GM13976 (cell line): Measurements from ENCODE around the gene USH2A.

Experiments
- DNase-seq: peaks from one replicate; pipeline ENCODE4 v3.0.0; 2012; ENCODE audit warnings: low spot score
- in situ Hi-C: fragments of 300-500 bp; cut with MboI; formaldehyde crosslinking; loops from one replicate; pipeline ENCODE4 v1.12.0; 2022; ENCODE audit warnings: low sequenced_read_pairs, mixed read lengths, inconsistent platforms; ENCODE audit not compliant: unreplicated experiment
- TF ChIP-seq, protein P1 (sequence below): IDR thresholded peaks from 2 replicates; pipeline ENCODE4 v1.5.1; 2012; ENCODE audit warnings: borderline replicate concordance, mild to moderate bottlenecking; ENCODE audit not compliant: insufficient read depth; ENCODE audit errors: extremely low read depth, missing control alignments, control extremely low read depth

Gene USH2A

DNA sequence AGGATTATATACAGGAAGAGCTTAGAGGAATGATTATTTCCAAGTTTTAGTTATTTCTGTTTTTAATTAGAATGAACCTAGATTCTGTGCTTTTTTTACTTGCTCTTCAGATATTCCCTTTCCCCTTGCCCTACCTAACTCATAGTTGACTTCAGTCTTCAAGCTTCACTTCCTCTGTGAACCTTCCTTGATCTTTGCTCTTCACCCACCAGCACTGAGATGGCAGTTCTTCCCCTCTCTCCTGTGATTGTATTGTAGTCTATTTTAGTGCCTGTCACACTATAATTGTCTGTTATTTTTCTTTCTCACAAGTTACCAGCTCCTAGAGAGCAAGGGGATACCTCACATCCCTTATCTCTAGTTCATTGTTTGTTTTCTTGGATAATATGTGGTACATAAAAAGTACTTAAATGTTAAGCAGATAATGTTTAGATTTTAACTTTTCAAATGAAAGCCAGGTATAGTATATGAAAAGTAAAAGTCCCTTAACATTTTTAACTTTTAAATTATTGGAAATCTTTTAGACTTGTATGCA is 822.9 kb downstream of the USH2A start:
- TF ChIP-seq, protein P1, sequence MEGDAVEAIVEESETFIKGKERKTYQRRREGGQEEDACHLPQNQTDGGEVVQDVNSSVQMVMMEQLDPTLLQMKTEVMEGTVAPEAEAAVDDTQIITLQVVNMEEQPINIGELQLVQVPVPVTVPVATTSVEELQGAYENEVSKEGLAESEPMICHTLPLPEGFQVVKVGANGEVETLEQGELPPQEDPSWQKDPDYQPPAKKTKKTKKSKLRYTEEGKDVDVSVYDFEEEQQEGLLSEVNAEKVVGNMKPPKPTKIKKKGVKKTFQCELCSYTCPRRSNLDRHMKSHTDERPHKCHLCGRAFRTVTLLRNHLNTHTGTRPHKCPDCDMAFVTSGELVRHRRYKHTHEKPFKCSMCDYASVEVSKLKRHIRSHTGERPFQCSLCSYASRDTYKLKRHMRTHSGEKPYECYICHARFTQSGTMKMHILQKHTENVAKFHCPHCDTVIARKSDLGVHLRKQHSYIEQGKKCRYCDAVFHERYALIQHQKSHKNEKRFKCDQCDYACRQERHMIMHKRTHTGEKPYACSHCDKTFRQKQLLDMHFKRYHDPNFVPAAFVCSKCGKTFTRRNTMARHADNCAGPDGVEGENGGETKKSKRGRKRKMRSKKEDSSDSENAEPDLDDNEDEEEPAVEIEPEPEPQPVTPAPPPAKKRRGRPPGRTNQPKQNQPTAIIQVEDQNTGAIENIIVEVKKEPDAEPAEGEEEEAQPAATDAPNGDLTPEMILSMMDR, result no peak
- DNase-seq, result no peak
- in situ Hi-C loops, result no loop called here

DNA sequence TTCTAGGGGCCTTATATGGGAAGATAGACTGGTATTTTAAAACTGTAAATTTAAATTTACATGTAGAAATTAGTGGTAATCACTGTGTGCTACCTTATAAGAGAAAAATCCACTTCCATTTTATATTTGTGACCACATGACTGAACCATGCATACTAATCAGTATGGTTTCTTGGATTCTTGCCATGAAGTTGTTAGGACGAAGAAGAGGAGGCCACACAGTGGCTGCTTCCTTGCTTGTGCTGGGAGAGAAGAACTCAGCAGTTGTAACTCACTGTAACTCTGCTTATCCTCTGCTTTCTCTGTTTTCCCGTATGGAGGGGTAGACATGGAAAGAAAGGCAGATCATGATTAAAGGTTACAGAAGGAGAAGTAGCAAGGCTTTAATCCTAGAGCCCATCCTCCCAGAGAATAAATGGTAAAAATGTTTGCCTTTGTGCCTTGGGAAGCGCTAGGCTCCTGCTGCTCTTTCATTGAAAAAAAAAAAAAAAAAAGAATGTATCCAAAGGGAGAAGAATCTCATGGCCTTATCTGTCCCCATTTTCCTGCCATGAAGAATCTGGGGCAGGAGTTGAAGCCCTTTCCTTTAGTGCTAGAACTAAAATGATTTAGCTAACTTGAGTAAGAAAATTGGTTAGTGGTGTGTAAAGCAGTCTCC is 823.7 kb downstream of the USH2A start:
- in situ Hi-C loops, result no loop called here
- DNase-seq, result no peak
- TF ChIP-seq, protein P1, result no peak

DNA sequence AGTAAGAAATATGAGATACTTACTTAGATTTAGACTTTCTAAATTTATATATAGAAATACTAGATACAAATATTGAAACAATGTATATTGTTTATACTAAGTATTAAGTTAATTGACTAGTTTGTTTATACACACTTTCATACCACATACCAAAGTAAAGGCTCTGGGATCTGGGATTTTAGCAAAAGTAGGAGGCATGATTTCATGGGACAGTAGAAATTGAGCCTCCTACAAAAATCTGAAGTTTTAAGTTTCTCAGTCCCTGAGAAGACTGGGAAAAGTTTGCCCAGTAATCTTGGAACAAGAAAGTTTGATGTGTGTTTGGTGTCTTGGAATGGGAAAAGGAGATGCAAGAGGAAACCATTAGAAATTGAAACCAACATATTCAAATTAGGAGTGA is 825.3 kb downstream of the USH2A start:
- in situ Hi-C loops, result no loop called here
- DNase-seq, result no peak
- TF ChIP-seq, protein P1, result no peak

DNA sequence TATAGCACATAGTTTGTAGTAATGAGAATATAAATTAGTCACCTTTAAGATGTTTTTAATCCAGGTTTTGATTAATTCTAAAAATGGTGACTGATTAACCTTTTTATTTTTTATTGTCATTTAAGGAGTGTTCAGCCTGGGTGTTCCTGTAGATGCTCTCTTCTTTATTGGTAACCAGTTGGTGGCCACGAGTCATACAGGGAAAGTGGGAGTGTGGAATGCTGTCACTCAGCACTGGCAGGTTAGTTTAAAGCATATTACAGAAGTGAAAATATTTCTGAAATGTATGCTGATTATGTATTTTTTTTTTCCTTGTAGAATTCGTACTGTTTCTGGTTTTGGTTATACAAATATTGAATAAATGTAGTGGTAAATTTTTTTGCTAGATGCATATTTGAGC is 828.0 kb downstream of the USH2A start:
- TF ChIP-seq, protein P1, result no peak
- no peak for DNase-seq
- in situ Hi-C loops, result no loop called here

DNA sequence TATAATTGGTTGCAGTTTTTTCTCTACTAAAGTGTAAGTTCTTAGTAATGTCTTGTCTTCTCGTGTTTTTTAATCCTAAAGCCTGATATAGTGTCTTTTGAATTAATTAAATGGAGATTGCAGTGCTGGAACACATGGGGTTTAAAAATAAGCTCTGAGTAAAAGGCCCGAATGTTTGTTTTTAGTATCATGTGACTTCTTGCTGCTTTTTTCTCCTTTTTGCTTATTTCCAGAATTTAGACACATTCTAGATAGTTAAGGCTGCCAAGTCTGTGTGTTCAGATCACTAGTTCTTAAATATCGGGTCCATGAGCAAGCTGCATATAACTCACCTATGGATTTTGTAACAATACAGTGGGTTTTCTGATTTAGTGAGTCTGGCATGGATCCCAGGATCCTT is 828.6 kb downstream of the USH2A start:
- in situ Hi-C loops, result no loop called here
- TF ChIP-seq, protein P1, result no peak
- no peak for DNase-seq

DNA sequence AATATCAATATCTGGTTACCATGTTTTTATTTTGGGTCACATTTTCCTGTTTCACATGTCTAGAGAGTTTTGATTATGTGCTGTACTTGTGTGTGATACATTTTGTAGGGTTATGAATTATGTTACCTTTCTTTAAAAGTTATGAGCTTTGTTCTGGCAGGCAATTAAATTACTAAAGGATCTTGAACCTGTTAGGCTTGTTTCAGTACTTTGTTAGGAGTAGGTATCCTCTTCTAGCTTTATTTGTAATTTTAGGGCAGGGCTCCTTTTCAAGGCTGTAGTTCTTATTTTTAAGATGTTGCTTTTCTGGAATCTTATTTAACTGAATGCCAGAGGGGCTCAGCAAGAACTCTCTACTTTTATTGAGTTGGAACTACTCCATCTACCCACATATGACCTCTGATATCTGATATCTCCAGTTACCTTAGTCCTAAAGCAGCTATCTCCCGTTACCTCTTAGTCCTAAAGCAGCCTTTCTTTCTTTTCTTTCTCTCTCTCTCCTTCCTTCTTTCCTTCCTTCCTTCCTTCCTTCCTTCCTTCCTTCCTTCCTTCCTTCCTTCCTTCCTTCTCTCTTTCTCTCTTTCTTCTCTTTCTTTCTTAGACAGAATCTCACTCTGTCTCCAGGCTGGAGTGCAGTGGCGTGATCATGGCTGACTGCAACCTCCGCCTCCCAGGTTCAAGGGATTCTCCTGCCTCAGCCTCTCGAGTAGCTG is 832.3 kb downstream of the USH2A start:
- TF ChIP-seq, protein P1, result no peak
- no peak for DNase-seq
- in situ Hi-C loops, result no loop called here
